Fibroblast of lung (primary cell): ENCODE results near the gene ZNF211. TPM values are rescaled to one million over a fixed set of nuclear protein-coding genes. Genes with fewer than 3 reads are reported as not detected.
A peak's percentile ranks its signal among the peaks of the same experiment; 100 is the strongest.

ENCODE experiments used
- DNase-seq, 2 donors: peaks; one replicate each; pipeline versions ENCODE4 v3.0.0 to v3.0.0-alpha.2; 2010; ENCODE audit warnings: low read depth in 2 of 2
- H2AFZ ChIP-seq: 2 replicates; pipeline ENCODE4 v1.5.1; 2012; ENCODE audit warnings: low read length, control low read depth, inconsistent platforms
- H3K27ac ChIP-seq: 2 replicates; pipeline ENCODE4 v1.5.1; 2011; ENCODE audit warnings: low read length, control low read depth; ENCODE audit not compliant: insufficient read depth
- H3K27me3 ChIP-seq: 2 replicates; pipeline ENCODE4 v1.5.1; 2011; ENCODE audit warnings: mild to moderate bottlenecking, low read length; ENCODE audit not compliant: control insufficient read depth, insufficient read depth
- H3K36me3 ChIP-seq: 2 replicates; pipeline ENCODE4 v1.5.1; 2011; ENCODE audit warnings: low read length; ENCODE audit not compliant: control insufficient read depth, insufficient read depth
- H3K4me1 ChIP-seq: 2 replicates; pipeline ENCODE4 v1.5.1; 2011; ENCODE audit warnings: low read length; ENCODE audit not compliant: control insufficient read depth, insufficient read depth; ENCODE audit errors: extremely low read depth
- H3K4me2 ChIP-seq: 2 replicates; pipeline ENCODE4 v1.5.1; 2011; ENCODE audit warnings: low read length, control low read depth; ENCODE audit not compliant: insufficient read depth; ENCODE audit errors: extremely low read depth
- H3K4me3 ChIP-seq, 4 experiments: fragments of 200-600 bp in 1 of 4; sonication (generic) in 1 of 4; replicated peaks in 1 of 4; 2 replicates each; pipeline ENCODE4 v1.5.1; 2011 to 2016; ENCODE audit warnings: low read length in 4 of 4, low read depth in 3 of 4, mild to moderate bottlenecking in 3 of 4, control low read depth in 2 of 4, inconsistent platforms in 1 of 4, mixed read lengths in 1 of 4; ENCODE audit not compliant: insufficient read depth in 1 of 4; ENCODE audit errors: control extremely low read depth in 1 of 4
- H3K79me2 ChIP-seq: 2 replicates; pipeline ENCODE4 v1.5.1; 2012; ENCODE audit warnings: mild to moderate bottlenecking, low read length, inconsistent platforms; ENCODE audit not compliant: control insufficient read depth, insufficient read depth
- H3K9ac ChIP-seq: 2 replicates; pipeline ENCODE4 v1.5.1; 2011; ENCODE audit warnings: mild to moderate bottlenecking, low read length, control low read depth; ENCODE audit not compliant: insufficient read depth
- H3K9me3 ChIP-seq: 2 replicates; pipeline ENCODE4 v1.5.1; 2012; ENCODE audit warnings: low read depth, low read length; ENCODE audit not compliant: control insufficient read depth, insufficient read depth
- H4K20me1 ChIP-seq: 2 replicates; pipeline ENCODE4 v1.5.1; 2011; ENCODE audit warnings: low read length; ENCODE audit not compliant: control insufficient read depth, insufficient read depth; ENCODE audit errors: extremely low read depth
- EZH2 ChIP-seq: IDR thresholded peaks from 2 replicates; pipeline ENCODE4 v1.5.1; 2012; ENCODE audit warnings: low read length, control low read depth, mild to moderate bottlenecking; ENCODE audit errors: missing control alignments
- polyA plus RNA-seq, 2 donors: library from polyadenylated mRNA; depleted of rRNA in 1 of 2; stranded (reverse) in 1 of 2; unstranded in 1 of 2; fragments of >200 nt; gene quantifications; 2 replicates each; pipeline ENCODE4 v1.2.1, GENCODE V29; 2011 to 2012; ENCODE audit warnings: missing spikeins in 1 of 2
- total RNA-seq: library from RNA; depleted of rRNA; stranded (reverse); fragments of >200 nt; gene quantifications from 2 replicates; pipeline ENCODE4 v1.2.1, GENCODE V29; 2014
- TF ChIP-seq, protein P1 (sequence below), 2 donors: IDR thresholded peaks in 1 of 2; conservative IDR thresholded peaks in 1 of 2; 1 replicate in 1 of 2; 2 replicates in 1 of 2; pipeline ENCODE4 v1.5.1; 2011 to 2012; ENCODE audit warnings: low read length in 2 of 2, control low read depth in 1 of 2, inconsistent platforms in 1 of 2, low read depth in 1 of 2, mild to moderate bottlenecking in 1 of 2

The ZNF211 gene
- total and polyA plus RNA-seq, 2 donors (not counting 1 experiment from before 2014, with no cell fraction given), result 9.1 to 16.8 TPM

DNA sequence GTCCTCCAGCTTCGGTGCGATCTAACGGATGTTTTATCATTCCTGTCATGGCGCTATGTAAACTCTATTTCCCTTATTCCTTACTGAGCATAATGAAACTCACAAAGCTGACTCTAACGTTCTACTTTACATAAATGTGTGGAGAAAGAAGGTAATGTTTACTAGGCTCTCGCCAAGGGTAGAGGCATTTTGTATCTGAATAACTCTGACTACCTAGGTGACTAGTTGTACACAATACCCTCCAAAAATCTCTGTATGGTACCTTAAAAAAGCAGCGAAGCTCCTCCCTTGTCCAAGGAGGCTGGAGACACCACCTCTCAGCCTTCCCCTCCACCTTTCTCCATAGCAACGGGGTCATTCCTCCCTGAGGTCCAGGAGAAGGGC, 33.6 kb upstream of the ZNF211 start:
- peak overlapping the region; percentile 44 to 90 (median 86) for H3K4me3 ChIP-seq
- H2AFZ ChIP-seq, result peak overlapping the region; percentile 90
- H3K9ac ChIP-seq, result no peak overlapping the region
- H3K27me3 ChIP-seq, result no peaks in the 10 kb centered on the region
- no peaks in the 10 kb centered on the region for H4K20me1 ChIP-seq
- H3K27ac ChIP-seq, result no peak overlapping the region
- H3K9me3 ChIP-seq, result no peaks in the 10 kb centered on the region
- peaks cover 7% of the 10 kb centered on the region for H3K79me2 ChIP-seq
- peak overlapping the region; percentile 60 for H3K4me2 ChIP-seq
- TF ChIP-seq EZH2, result no peak
- TF ChIP-seq, protein P1, sequence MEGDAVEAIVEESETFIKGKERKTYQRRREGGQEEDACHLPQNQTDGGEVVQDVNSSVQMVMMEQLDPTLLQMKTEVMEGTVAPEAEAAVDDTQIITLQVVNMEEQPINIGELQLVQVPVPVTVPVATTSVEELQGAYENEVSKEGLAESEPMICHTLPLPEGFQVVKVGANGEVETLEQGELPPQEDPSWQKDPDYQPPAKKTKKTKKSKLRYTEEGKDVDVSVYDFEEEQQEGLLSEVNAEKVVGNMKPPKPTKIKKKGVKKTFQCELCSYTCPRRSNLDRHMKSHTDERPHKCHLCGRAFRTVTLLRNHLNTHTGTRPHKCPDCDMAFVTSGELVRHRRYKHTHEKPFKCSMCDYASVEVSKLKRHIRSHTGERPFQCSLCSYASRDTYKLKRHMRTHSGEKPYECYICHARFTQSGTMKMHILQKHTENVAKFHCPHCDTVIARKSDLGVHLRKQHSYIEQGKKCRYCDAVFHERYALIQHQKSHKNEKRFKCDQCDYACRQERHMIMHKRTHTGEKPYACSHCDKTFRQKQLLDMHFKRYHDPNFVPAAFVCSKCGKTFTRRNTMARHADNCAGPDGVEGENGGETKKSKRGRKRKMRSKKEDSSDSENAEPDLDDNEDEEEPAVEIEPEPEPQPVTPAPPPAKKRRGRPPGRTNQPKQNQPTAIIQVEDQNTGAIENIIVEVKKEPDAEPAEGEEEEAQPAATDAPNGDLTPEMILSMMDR (conservative IDR thresholded peaks at IDR 0.05 in 1 of 2, IDR thresholded peaks at IDR 0.05 in 1 of 2; ENCODE audit: low read depth in 1 of 2, low read length in 2 of 2), result no peak
- H3K36me3 ChIP-seq, result no peaks in the 10 kb centered on the region
- no peak for DNase-seq
- peaks cover 3% of the 10 kb centered on the region for H3K4me1 ChIP-seq

DNA sequence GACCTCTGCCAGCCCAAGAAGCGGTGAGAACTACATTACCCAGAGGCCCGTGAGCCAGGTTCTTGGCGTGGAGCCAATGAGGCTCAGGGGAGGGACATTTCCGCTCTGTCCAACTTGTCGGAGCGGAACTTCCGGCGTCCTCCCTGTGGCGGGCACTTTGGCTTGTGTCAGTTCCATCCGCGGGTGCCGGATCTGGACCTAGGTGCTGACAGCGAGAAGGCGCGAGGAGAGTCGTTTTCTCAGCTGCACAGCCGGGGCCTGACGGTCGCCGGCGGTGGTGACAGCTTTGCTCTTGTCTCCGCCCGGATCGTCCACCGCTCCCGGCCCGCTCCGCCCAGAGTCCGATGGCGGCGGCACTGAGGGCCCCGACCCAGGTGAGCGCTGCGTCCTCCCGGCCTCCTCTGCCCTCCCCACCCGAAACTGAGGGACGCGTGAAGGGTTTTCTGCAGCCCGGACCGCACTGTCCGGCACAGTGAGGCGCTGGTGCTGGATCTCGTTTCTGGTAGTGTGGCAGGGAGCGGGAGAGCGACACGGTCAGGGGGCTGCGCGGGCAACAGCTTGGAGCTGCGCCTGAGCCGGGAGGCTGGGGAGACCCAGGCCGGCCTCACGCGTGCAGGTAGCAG, 33.1 kb upstream of the ZNF211 start, which contains the start of gene ZNF530:
ZNF530 (plus strand) TSS at position 125 of the 623 bp plus-strand sequence. CDS start 4,461 bp downstream, outside the sequence.
- Histone ChIP-seq H3K27me3 (no peaks in the 10 kb centered on the region), H3K27ac (peak within 1 kb of the TSS; percentile 45), H3K4me2 (peak within 1 kb of the TSS; percentile 91), H2AFZ (peak within 1 kb of the TSS; percentile 90), H4K20me1 (no peaks in the 10 kb centered on the region), H3K9me3 (no peaks in the 10 kb centered on the region), H3K4me3 (peak within 1 kb of the TSS; percentile 44 to 90 (median 86)), H3K36me3 (no peaks in the 10 kb centered on the region), H3K79me2 (peaks cover 7% of the 10 kb centered on the region), H3K4me1 (peaks cover 3% of the 10 kb centered on the region), H3K9ac (peak within 1 kb of the TSS; percentile 69)
- TF ChIP-seq, protein P1 (conservative IDR thresholded peaks at IDR 0.05 in 1 of 2, IDR thresholded peaks at IDR 0.05 in 1 of 2; ENCODE audit: low read depth in 1 of 2, low read length in 2 of 2), result no peak
- no peak for TF ChIP-seq EZH2
- peak; percentile 87 to 93 for DNase-seq

DNA sequence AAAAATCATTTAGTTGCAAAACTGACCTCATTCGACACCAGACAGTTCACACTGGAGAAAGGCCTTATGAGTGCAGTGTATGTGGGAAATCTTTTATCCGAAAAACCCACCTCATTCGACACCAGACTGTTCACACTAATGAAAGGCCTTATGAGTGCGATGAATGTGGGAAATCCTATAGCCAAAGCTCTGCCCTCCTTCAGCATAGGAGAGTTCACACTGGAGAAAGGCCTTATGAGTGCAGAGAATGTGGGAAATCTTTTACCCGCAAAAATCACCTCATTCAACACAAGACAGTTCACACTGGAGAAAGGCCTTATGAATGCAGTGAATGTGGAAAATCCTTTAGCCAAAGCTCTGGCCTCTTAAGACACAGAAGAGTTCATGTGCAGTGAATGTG, 26.0 kb upstream of the ZNF211 start:
- H3K9me3 ChIP-seq, result peaks cover 2% of the 10 kb centered on the region
- peaks cover 7% of the 10 kb centered on the region for H3K36me3 ChIP-seq

More for the DNA sequence above, 26.0 kb upstream of the ZNF211 start:
- Histone ChIP-seq H3K27me3 (no peaks in the 10 kb centered on the region), H3K4me3 (no peak overlapping the region), H3K79me2 (no peaks in the 10 kb centered on the region), H2AFZ (no peak overlapping the region), H3K4me1 (no peaks in the 10 kb centered on the region), H3K27ac (no peak overlapping the region), H4K20me1 (no peaks in the 10 kb centered on the region), H3K4me2 (no peak overlapping the region), H3K9ac (no peak overlapping the region)
- TF ChIP-seq, protein P1 (conservative IDR thresholded peaks at IDR 0.05 in 1 of 2, IDR thresholded peaks at IDR 0.05 in 1 of 2; ENCODE audit: low read depth in 1 of 2, low read length in 2 of 2), result no peak
- no peak for DNase-seq
